ENCODE results near the gene ABCC2.

Gene ABCC2

DNA sequence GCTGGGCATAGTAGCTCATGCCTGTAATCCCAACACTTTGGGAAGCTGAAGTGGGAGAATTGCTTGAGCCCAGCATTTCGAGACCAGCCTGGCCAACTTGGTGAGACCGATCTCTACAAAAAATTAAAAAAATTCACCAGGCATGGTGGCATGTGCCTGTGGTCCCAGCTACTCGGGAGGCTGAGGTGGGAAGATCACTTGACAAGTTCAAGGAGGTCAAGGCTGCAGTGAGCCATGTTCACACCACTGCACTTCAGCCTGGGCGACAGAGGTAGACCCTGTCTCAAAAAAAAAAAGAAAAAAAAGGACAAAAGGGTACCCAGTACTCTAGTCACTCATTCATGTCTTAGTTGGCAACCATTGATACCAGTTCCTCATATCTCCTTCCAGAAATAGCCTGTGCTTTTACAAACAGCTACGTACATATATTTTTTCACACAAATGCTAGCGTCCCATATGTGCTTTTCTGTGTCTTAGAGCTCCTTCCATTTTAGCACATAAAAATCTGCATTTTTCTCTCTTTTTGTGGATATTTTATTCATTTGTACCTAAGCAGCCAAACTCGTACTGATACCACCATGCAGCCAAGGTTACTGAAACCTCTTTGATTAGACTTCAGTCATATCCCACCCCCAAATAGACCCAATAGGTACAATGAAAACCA is 5.5 kb downstream of the ABCC2 start:
- no peak for TF ChIP-seq EZH2 (IDR thresholded peaks at IDR 0.05; ENCODE audit: borderline replicate concordance, low read depth, low read length, severe bottlenecking)
- TF ChIP-seq, protein P1, sequence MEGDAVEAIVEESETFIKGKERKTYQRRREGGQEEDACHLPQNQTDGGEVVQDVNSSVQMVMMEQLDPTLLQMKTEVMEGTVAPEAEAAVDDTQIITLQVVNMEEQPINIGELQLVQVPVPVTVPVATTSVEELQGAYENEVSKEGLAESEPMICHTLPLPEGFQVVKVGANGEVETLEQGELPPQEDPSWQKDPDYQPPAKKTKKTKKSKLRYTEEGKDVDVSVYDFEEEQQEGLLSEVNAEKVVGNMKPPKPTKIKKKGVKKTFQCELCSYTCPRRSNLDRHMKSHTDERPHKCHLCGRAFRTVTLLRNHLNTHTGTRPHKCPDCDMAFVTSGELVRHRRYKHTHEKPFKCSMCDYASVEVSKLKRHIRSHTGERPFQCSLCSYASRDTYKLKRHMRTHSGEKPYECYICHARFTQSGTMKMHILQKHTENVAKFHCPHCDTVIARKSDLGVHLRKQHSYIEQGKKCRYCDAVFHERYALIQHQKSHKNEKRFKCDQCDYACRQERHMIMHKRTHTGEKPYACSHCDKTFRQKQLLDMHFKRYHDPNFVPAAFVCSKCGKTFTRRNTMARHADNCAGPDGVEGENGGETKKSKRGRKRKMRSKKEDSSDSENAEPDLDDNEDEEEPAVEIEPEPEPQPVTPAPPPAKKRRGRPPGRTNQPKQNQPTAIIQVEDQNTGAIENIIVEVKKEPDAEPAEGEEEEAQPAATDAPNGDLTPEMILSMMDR (IDR thresholded peaks at IDR 0.05; ENCODE audit: borderline replicate concordance, extremely low read depth, low read length, poor library complexity, severe bottlenecking): no peak
- Histone ChIP-seq H3K36me3 (ENCODE audit: insufficient read depth, low read length) (no peaks in the 10 kb centered on the region), H3K79me2 (ENCODE audit: insufficient read depth, low read length) (no peaks in the 10 kb centered on the region), H2AFZ (ENCODE audit: low read depth, low read length) (no peak overlapping the region), H3K4me3 (ENCODE audit: low read depth in 1 of 2, low read length in 2 of 2) (no peak overlapping the region), H3K27me3 (ENCODE audit: insufficient read depth, low read length, poor library complexity) (no peaks in the 10 kb centered on the region), H3K9me3 (ENCODE audit: insufficient read depth, low read length, severe bottlenecking) (no peaks in the 10 kb centered on the region), H3K9ac (ENCODE audit: low read depth, low read length) (no peak overlapping the region), H3K4me2 (ENCODE audit: insufficient read depth, low read length) (no peak overlapping the region), H3K4me1 (ENCODE audit: insufficient read depth, low read length) (no peaks in the 10 kb centered on the region), H4K20me1 (ENCODE audit: insufficient read depth, low read length) (no peaks in the 10 kb centered on the region), H3K27ac (ENCODE audit: low read length) (no peak overlapping the region)
- no peak for ATAC-seq (ENCODE audit: insufficient read depth, low read depth)
- DNase-seq: no peak

- TF ChIP-seq EZH2 (IDR thresholded peaks at IDR 0.05; ENCODE audit: borderline replicate concordance, low read depth, low read length, severe bottlenecking): no peak
- TF ChIP-seq, protein P1 (IDR thresholded peaks at IDR 0.05; ENCODE audit: borderline replicate concordance, extremely low read depth, low read length, poor library complexity, severe bottlenecking): no peak
- Histone ChIP-seq H3K27ac (ENCODE audit: low read length) (no peak overlapping the region), H3K9me3 (ENCODE audit: insufficient read depth, low read length, severe bottlenecking) (no peaks in the 10 kb centered on the region), H3K4me1 (ENCODE audit: insufficient read depth, low read length) (no peaks in the 10 kb centered on the region), H3K79me2 (ENCODE audit: insufficient read depth, low read length) (no peaks in the 10 kb centered on the region), H2AFZ (ENCODE audit: low read depth, low read length) (no peak overlapping the region), H3K27me3 (ENCODE audit: insufficient read depth, low read length, poor library complexity) (no peaks in the 10 kb centered on the region), H3K9ac (ENCODE audit: low read depth, low read length) (no peak overlapping the region), H3K36me3 (ENCODE audit: insufficient read depth, low read length) (no peaks in the 10 kb centered on the region), H3K4me2 (ENCODE audit: insufficient read depth, low read length) (no peak overlapping the region), H3K4me3 (ENCODE audit: low read depth in 1 of 2, low read length in 2 of 2) (no peak overlapping the region), H4K20me1 (ENCODE audit: insufficient read depth, low read length) (no peaks in the 10 kb centered on the region)
- ATAC-seq (ENCODE audit: insufficient read depth, low read depth) (no peak), DNase-seq (no peak)
Observed at GRCh38 chr10:99788598-99789256, 6.3 kb downstream of the ABCC2 start.

- TF ChIP-seq, protein P1 (IDR thresholded peaks at IDR 0.05; ENCODE audit: borderline replicate concordance, extremely low read depth, low read length, poor library complexity, severe bottlenecking): no peak
- TF ChIP-seq EZH2 (IDR thresholded peaks at IDR 0.05; ENCODE audit: borderline replicate concordance, low read depth, low read length, severe bottlenecking): no peak
- no peaks in the 10 kb centered on the region for H4K20me1 ChIP-seq (ENCODE audit: insufficient read depth, low read length)
- no peak overlapping the region for H2AFZ ChIP-seq (ENCODE audit: low read depth, low read length)
- H3K9me3 ChIP-seq (ENCODE audit: insufficient read depth, low read length, severe bottlenecking): no peaks in the 10 kb centered on the region
- H3K36me3 ChIP-seq (ENCODE audit: insufficient read depth, low read length): no peaks in the 10 kb centered on the region
- no peaks in the 10 kb centered on the region for H3K4me1 ChIP-seq (ENCODE audit: insufficient read depth, low read length)
- no peaks in the 10 kb centered on the region for H3K79me2 ChIP-seq (ENCODE audit: insufficient read depth, low read length)
- no peak overlapping the region for H3K27ac ChIP-seq (ENCODE audit: low read length)
- ATAC-seq (ENCODE audit: insufficient read depth, low read depth) (no peak), DNase-seq (no peak)
- H3K4me2 ChIP-seq (ENCODE audit: insufficient read depth, low read length): no peak overlapping the region
- H3K4me3 ChIP-seq (ENCODE audit: low read depth in 1 of 2, low read length in 2 of 2): no peak overlapping the region
- no peaks in the 10 kb centered on the region for H3K27me3 ChIP-seq (ENCODE audit: insufficient read depth, low read length, poor library complexity)
- H3K9ac ChIP-seq (ENCODE audit: low read depth, low read length): no peak overlapping the region
Observed at GRCh38 chr10:99791831-99792230, 9.4 kb downstream of the ABCC2 start.
